DMS 273 treated with DMSO at 0.1 percent for 48 hours (cell line): ENCODE measurements around the gene PRSS53.
"Not testable (repeated sequence)": the region's sequence is repeated elsewhere in the genome, so short reads cannot be mapped to it uniquely, and the experiment has no call there.

Experiments
- DNase-seq: peaks from one replicate; lab custom pipeline; 2025; lab: John Stamatoyannopoulos, UW

Gene PRSS53

GRCh38 chr16:31117384-31118222 lies 28.9 kb upstream of the PRSS53 start, which contains the start of gene KAT8:
Gene KAT8, plus strand, starts transcription at chr16:31117664. Its CDS starts 18 bp downstream, at chr16:31117682.
- DNase-seq, result peak; percentile 97

GRCh38 chr16:31114468-31114867 lies 25.7 kb upstream of the PRSS53 start:
- no peak for DNase-seq

GRCh38 chr16:31113121-31114120 lies 24.7 kb upstream of the PRSS53 start:
- no peak for DNase-seq

- no peak for DNase-seq
Measured at GRCh38 chr16:31112711-31113110, 24.0 kb upstream of the PRSS53 start.

- no peak for DNase-seq
Measured at GRCh38 chr16:31111881-31112466, 23.2 kb upstream of the PRSS53 start.

- DNase-seq, result no peak
Measured at GRCh38 chr16:31110106-31111034, 21.6 kb upstream of the PRSS53 start.

- DNase-seq, result no peak
Measured at GRCh38 chr16:31109622-31110021, 20.9 kb upstream of the PRSS53 start.

GRCh38 chr16:31108794-31109558 lies 20.2 kb upstream of the PRSS53 start:
- no peak for DNase-seq

- DNase-seq, result peak; percentile 69
Measured at GRCh38 chr16:31108035-31108793, 19.5 kb upstream of the PRSS53 start, which contains the start of gene BCKDK. Gene BCKDK, plus strand, starts transcription at chr16:31108386. Its CDS starts 838 bp downstream, at chr16:31109224.

- DNase-seq, result peak; percentile 86
Measured at GRCh38 chr16:31107465-31107867, 18.7 kb upstream of the PRSS53 start.

- no peak for DNase-seq
Measured at GRCh38 chr16:31106509-31107464, 18.0 kb upstream of the PRSS53 start.

GRCh38 chr16:31105677-31106213 lies 17.0 kb upstream of the PRSS53 start:
- DNase-seq, result peak; percentile 64

GRCh38 chr16:31100876-31101641 lies 12.3 kb upstream of the PRSS53 start:
- not testable (repeated sequence) for DNase-seq

GRCh38 chr16:31099860-31100638 lies 11.3 kb upstream of the PRSS53 start:
- DNase-seq, result no peak

- peak; percentile 98 for DNase-seq
Measured at GRCh38 chr16:31094424-31095120, 5.8 kb upstream of the PRSS53 start, which contains the start of gene VKORC1. Gene VKORC1, minus strand, starts transcription at chr16:31094797. Its CDS starts 68 bp downstream, at chr16:31094729.

- DNase-seq, result no peak
Measured at GRCh38 chr16:31094088-31094423, 5.3 kb upstream of the PRSS53 start.
